GM18520 (cell line): ENCODE data around the gene COMMD4.
"Not testable (repeated sequence)": the region's sequence is repeated elsewhere in the genome, so short reads cannot be mapped to it uniquely, and the experiment has no call there.

ENCODE experiments used
- ATAC-seq: cut with Tn5 transposase; IDR thresholded peaks from one replicate; pipeline ENCODE4 v1.9.1; 2021; ENCODE audit not compliant: unreplicated experiment

The COMMD4 gene

DNA sequence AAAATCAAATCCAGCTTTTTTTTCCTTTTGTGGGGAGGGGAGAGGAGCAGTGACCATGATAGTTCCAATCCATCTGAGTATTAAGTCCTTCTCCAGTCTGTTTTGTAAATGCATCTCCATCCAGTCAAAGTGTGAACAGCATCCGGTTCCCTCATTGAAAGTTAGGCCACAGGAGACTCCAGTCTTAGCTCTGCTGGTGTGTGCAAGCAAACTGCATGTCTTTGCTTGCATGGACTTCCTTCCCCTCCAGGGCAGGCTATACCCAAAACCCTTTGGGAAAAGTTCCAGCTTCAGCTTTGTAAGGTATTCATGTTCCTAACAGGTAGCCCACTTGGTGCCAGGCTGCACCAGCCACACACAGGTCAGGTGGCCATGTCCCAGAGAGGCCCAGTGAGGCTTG lies 35.6 kb downstream of the COMMD4 start:
- ATAC-seq, result no peak

DNA sequence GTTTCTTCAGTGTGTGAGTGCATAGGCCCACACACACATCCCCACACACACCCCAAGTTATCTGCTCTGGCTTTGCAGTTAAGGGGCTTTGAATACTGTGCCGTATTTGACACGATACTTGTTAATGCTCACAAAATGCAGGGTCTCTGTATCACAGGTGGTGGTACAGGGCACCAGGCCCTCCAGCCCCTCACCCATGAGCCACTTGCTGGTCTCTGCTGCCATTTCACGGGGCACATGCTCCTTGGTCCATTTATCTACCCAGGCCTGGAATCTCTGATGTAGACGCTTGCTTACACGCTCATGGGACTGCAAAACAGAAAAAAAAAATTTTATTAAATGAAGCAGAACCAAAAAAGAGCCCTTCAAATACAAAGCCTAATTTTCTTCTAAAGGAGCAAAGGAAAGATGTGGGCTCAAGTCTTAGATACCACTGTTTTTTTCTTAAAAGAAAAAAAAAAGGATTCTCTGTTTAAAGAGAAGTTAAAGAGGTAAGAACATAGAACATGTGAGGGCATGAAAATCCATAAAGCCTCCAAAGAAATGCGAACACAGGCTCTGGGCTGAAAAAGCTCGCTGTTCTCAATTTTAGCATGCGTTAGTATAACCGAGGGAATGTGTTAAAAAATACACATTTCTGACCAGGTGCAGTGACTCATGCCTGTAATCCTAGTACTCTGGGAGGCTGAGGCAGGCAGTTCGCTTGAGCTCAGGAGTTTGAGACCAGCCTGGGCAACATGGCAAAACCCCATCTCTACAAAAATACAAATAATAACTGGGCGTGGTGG lies 36.2 kb downstream of the COMMD4 start:
- no peak for ATAC-seq

DNA sequence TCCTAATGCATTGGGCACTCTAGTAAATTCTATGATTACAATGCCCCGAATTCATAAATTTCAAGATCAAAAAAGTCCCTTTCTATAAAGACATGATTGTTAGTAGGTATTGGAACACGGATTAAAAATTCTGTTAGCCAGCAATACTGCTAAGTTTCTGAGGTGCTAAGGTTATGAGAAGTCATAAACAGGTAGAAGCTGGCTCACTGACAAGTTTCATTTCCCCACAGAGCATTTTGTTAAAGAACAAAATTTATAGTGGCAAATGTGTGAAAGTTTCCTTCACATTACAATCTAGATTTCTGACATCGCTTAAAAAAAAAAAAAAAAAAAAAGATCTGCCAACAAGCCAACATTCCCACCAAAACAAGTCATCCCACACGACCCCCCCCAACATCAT lies 44.9 kb downstream of the COMMD4 start:
- no peak for ATAC-seq

GRCh38 chr15:75383986-75384385 lies 48.1 kb downstream of the COMMD4 start:
- not testable (repeated sequence) for ATAC-seq
